Inferior parietal cortex (tissue), 1 donor: ENCODE results near the gene GRIK4.
"Not testable (repeated sequence)": the region's sequence is repeated elsewhere in the genome, so short reads cannot be mapped to it uniquely, and the experiment has no call there.

Experiments
- DNase-seq: peaks from one replicate; pipeline ENCODE4 v3.0.0-alpha.2; 2016; ENCODE audit errors: extremely low spot score

GRIK4 gene

DNA sequence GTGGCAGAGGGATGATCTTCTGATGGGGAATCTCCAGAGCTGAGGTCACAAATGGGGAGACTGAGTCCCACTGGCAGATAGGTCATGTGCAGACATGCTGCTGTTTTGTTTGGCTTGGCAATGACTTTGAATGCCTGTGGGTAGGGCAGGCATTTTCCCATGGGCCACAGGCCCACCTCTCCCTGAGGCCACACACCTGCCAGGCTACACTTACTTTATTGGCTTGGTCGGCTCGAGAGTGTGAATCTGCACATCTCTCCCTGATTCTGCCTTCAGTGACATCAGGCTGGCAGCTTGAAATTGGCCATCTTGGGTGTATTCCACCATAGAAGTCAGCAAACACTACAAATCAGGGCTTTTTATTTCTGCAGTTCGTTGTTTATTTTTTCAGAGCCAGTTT, 91.5 kb downstream of the GRIK4 start:
- DNase-seq: no peak

DNA sequence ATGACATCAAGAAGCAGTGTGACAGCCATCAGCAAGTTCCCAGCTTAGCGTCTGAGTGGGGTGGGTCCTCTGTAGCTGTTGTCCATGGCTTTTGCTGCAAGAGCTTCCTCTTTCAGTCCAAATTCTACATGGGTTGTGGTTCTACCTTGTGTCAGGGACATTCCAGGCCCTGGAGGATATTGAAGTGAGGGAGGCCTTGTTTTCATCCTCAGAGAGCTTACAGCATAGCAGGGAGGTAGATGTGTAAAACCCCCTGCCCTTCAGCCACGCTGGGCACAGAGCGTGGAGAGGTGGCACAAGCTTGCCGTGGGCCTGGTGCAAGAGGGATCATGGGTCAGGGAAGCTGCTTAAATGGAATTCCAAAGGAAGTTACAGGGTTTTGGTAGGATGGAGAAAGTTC, 93.9 kb downstream of the GRIK4 start:
- DNase-seq: no peak

DNA sequence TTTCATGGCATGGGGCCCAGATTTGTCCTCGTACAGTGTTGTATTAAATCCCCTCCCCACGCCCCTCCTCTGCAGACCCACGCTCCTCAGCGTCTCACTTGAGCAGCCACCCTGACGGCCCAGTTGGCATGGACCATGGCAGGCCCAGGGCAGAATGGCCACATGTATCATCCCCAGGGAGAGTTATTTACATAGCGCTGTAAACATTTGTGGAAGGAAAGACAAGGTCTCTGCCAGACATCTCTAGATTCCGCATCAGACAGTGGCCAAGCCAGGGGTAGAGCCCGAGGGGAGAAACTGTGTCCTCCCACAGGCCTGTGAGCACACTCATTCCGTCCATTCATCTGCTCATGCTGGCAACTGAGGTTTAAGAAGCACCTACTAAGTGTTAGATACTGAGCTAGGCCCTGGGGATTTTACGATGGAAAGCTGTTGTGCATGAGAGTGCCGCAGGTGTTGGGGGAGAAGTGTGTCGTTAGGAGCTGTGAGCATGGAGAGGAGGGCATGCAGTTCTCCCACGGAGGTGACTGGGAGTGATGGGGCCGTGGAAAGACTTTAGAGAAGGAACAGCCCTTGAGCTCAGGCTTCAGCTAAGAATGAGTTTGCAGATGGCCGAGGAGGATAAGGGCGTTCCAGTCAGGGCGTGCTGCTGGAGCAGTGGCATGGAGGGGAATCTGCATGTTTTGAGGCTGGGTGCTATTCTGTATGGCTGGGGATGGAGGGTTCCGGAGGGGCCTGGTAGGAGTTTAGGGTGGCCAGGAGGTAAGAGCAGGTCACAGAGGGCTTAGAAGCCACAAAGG, 94.9 kb downstream of the GRIK4 start:
- no peak for DNase-seq

DNA sequence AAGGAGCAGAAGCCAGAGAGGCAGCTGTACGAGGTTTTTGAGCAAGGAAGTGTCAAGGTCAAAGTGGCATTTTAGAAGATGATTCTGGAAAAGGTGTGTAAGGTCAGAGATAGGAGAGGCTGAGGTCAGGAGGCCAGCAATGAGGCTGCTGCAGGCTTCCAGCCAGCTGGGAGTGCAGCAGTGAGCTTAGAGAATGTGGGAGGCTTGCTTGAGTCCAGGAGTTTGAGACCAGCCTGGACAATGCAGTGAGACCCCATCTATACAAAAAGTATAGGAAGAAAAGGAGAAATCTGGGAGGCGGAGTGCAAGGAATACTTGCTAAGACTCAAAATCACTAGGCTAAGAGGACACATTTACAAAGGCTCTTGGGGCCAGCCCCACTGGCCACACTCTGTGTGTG, 96.5 kb downstream of the GRIK4 start:
- DNase-seq: no peak

DNA sequence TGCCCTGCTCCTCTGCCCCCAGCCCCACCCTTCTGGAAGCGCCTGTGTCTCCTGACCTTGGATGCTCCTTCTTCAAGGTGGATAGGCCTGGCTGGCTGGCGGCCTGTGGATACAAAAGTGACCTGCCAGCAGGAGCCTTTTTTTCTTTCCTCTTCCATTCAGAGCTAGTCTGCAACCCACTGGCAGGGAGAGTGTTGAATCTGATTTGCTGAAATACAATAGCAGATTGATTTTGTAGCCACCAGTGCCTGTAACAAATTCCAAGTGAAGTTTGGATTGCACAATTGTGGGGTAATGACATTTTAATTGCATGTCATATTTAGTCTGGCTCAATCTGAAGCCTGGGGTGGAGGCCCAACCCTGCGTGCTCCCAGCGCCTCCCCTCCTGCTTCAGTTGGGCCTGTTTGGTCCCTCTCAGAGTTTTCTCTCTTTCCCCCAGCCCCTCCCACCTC, 97.2 kb downstream of the GRIK4 start:
- no peak for DNase-seq

DNA sequence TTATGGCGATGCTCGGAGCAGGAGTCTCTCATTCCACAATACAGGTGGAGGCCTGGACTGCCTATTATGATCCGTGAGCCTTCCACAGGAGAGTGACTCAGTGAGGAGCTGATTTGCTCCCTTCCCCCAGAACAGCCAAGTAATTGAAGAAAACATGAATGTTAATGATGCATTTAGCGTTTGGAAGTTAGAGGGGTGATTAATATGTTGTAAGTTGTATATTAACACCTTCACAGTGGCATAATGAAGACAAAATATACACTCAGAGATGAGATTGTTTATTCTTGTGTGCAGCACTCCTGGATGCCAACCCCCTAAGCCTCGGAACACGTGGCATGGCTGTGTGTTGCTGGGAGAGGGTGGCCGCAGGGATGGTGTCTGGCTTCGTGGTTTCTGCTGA, 98.6 kb downstream of the GRIK4 start:
- no peak for DNase-seq

DNA sequence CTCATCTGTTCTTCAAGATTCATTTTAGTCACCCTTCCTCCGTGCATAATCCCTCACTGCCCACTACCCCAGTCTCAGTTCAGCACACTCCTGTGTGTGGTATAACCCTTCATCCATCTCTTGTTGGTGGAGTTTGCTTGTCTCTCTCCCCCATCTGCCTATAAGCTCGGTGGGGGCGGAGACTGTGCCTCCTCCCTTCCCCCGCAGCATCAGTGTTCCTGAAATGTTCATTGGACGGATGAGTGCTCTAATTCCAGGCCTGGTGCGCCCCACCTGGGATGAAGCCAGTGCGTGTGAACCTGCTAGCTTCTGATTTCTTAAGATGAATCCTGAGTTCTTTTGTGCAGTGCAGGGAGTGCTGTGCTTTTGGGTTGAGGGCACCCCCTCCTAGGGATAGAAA, 100.0 kb downstream of the GRIK4 start:
- no peak for DNase-seq

DNA sequence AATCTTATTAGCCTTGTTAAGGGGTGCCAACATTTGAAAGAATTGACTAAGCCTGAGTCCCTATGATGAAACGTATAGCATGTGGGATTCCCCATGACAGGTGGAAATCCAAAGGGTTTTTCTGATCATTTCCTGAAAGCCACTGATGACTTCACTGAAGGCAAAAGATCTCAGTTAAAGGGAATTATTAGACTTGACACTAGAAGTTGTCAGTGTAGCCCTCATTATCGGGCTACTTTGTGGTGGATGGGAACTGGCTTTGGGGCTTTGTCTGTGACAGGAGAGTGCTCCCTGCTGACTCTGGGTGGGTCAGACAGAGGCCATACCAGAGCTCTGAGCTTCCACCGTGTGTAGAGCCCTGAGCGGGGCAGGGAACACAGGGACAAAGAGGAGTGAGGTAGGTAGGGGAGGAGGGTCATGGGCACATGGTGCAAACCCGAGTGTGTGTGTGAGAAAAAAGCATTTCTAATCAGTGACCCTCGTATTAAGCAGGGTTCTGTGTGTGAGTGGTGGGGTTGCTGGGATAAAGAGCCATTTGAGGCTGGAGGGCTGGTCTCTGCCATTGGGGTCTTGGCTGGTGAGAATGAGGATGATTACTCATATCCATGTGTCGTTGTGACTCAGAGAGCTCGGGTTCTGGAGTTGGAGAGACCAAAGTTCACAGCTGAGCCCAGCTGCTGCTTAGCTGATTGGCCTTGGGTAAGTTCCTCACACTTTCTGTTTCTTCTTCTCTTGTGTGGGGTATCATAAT, 101.1 kb downstream of the GRIK4 start:
- no peak for DNase-seq

DNA sequence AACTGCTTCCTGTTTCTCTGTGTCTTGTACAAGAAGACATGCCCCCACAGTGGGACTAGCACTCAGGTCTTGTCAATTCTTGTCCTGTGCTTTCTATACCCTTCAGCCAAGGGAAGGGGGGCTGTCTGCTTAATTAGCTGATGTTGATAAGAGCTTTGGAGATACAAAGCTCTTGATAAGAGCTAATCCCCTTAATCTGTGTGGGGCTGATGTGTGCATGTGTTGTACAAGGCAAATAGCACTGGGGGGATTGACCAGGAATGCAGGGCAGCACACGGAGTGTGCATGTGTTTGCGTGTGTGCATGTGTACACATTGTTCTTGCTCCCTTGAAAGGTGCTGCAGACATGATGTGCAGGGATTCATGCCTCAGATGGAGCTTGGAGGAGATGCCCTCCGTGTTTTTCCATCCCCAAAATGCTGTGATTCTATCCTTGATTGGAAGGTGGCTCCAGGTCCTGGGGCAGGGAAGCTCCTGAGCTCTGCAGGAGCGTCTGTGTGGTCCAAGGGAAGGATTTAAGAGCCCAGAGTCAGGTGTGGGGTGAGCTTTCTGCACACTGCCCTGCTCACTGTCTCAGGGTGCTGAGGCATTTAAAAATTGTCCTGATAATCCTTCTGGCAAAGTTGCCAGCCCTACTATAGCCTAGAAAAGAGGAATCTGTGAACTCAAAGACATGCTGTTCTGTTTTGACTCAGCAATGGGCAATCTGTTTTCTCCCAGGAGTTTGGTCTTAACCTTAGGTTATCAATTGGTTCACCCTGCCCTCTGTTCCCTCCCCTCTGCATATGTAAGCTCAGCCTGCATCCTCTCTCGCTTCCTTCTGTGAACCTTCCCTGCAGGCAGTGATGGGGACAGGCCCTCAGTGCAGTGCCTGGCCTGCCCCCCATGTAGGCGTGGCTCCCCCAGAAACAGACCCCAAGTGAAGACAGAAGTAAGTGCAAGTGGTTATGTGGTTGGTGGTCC, 102.0 kb downstream of the GRIK4 start:
- DNase-seq: no peak

DNA sequence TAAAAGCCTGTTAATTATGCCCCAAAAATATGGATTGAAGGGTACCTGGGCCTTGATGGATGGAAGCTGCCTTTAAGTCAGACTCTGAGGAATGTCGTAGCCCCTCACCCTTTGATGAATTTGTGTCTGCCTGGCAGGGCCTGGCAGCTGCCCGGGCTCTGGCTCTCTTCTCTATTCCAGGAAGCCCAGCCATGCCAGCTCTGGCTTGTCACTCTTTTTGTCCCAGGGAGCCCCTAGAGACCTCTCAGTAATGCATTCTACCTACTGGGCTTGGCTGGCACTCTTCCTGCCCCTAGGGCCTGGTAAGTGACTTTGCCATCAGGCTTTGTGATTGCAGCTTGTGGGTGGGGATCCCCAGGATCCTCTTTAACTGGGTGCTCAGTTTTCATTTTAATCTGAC, 103.8 kb downstream of the GRIK4 start:
- no peak for DNase-seq

DNA sequence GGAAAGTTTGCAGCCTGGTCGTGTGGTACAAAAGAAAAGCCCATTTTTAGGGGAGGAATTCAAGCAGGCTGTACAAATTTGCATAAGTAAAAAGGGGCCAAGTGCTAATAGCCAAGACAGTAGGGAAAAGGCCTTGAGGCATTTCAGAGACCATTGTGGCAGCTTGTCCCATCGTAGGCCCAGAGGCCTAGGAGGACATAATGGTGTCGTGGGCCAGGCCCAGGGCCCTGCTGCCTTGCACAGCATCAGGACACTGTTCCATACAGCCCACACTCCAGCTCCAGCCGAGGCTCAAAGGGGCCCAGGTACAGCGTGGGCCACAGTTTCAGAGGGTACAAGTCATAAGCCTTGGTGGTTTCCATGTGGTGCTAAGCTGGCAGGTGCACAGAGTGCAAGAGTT, 106.9 kb downstream of the GRIK4 start:
- no peak for DNase-seq

DNA sequence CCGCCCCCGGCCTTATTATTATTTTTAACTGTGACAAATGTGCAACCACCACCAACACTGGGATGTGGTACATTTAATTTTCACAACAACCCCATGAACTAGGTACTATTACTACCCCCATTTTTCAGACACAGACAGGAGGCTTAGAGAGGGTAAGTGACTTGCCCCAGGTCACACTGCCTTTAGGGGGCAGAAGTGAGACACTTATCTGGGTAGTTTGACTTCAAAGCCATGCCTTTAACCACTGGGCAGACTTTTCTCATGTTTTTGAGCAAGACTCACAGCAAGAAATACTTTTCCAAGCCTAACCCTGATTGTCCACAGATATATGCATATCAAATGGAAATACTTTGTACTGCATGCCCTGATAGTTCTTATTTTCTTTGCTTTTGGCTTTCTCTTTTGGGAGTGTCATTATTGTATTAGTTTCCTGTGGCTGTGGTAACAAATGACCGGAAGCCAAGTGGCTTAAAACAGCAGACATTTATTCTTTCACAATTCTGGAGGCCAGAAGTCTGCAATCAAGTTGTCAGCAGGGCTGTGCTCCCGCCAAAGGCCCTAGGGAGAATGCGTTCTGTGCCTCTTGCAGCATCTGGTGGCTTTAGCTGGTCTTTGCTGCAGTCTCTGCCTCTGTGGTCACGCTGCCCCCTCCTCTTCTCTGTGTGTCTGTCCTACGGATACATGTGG, 110.8 kb downstream of the GRIK4 start:
- DNase-seq: no peak

DNA sequence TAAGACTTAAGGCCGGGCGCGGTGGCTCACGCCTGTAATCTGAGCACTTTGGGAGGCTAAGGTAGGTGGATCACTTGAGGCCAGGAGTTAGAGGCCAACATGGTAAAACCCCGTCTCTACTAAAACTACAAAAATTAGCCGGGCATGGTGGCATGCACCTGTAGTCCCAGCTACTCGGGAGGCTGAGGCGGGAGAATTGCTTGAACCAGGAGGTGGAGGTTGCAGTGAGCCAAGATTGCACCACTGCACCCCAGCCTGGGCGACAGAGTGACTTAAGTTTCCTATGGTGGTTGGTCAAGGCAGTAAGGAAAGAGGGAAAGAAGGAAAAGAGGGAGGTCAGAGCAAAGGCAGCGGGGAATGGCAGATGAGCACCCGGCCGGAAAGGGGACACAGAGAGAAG, 113.4 kb downstream of the GRIK4 start:
- DNase-seq: not testable (repeated sequence)

DNA sequence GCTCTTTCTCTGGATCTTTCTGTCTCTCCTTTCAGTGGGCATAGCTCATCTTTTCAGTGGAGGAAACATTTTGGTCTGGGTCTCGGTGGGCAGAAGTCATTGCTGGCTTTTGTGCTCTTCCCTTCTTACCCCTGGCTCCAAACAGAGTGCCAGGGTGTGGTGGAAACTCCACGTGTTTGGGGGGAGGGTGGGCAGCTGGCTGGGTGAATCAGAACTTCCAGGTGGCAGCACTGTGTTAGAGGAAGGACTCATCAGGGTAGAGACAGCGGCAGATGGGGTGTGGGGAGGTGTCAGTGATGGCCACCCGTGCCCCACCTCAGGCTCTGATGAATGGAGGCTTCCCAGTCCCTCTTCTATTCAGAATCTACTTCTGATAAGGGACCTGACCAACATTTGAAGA, 114.0 kb downstream of the GRIK4 start:
- DNase-seq: no peak

DNA sequence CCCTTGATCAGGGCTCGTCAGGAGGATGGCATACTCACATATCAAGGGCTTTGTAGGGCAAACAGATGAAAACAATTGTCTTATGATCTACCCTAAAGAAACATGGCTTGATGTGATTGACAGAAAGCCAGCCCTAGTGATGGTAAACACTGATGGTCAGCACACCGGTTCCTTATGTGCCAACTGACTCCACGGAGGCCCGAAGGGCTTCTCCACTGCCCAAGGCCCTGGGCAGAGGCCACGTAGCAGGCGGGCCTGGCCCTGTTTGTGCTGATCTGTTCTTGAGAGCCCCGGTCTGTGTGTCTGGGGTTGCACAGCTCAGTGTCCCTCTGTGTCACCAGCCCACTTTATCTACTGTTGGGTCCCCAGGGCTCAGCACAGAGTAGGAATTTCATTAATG, 115.2 kb downstream of the GRIK4 start:
- DNase-seq: no peak

DNA sequence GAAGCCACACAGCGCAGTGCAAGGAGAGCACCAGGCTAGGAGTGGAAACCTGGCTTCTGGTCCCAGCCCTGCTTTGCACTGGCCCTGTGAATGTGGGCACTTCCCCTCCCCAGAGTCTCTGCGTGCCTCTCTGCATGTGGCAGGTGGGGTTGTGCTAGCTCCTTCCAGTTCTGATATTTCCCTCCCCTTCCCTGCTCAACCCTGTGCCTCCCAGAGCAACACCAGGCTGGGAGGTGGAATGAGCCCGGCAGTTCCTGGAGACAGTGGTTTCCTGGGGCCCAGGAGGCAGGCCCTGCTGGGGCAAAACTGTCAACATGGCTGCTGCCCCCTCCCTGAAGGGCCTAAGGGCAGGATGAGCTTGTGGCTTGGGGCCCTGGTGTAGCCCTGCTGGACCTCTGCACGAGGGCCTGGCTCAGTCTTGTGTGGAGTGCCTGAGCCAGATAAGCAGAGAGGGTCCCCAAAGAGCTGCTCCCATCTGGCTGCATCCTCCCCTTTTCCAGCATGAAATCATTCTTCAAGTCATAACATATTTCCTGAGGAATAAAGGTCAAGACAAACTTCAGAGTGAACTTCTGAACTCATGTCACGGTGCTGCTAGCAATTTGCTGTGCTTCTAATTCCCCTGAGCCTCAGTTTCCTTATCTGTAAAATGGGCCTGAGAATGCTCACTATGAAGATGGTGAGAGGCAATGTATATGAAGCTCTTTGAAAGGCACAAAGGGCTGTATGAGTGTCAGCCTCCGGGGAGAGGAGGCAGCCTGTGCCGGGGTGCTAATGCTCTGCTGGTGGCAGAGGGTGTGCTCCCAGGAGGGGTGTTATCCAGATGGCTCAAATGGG, 116.0 kb downstream of the GRIK4 start:
- DNase-seq: no peak

DNA sequence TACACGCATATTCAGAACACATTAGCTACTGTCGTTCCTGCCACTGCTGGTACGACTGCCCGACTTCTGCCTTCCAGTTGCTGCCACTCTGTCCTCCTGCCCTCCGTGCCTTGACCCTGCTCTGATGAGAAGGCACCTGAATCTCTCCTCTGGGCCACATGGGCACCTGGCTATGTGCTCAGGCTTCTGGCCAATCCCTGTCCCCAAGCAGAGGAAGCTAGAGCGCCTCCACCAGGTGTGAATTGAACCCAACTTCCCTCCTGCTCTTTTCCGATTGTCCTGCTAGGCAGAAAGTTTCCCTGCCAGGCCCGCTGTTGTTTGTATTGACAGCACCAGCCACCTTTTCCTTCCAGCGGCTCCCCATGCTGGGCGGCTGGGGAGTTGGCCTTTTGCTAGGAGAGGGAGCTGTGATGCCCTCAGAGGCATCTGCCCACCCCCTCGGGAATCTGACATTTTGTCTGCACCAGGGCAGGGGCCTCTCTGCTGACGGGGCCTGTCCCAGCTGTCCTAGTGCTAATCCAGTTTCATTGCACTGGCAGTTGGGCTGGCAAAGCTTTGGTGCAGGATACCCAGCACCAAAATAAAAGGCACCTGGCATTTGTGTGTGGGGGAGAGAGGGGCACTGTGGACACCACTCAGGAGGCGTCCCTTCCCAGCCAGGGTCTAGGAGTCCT, 118.0 kb downstream of the GRIK4 start:
- no peak for DNase-seq

DNA sequence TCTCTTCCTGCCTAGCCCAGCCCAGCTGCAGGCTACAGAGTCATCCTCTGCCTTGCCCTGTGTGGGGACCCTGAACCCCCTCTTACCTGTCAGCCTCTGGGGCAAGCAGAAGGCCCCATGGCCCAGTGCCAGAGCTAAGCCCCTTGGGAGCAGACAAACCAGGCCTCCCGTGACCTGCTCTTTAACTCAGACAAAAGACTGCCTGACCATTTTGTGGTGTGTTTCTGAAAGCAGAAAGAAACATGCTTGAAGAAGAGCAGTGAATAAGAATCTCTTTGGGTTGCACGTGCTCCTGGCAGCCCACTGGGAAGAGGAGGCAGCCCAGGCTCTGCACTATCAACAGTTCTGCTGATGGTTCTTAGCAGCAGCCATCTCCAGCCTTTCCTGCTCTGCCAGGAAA, 118.6 kb downstream of the GRIK4 start:
- DNase-seq: no peak

DNA sequence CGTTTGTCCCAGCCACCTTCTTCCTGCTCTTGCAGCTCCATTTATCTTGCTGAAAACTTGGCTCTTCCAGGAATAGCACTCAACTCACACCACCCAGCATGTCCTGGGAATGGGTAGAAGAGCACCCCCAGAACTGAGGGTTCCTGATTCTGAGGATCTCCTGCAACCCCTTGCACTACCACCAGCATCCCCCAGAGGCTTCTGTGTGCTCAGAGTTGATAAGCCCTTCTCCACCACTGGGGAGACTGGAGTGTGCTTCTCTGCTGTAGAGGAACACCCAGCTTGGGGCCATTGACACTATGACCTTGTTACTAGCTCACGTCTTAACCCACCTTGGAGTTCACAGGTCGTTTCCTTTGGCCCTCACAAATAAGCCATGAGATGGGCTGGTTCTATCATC, 121.0 kb downstream of the GRIK4 start:
- no peak for DNase-seq
